Astrocyte (in vitro differentiated cells and primary cell): Measurements from ENCODE around the gene OR6K2. TPM values are rescaled to one million over a fixed set of nuclear protein-coding genes. Genes with fewer than 3 reads are reported as not detected.

ENCODE experiments used
- DNase-seq: peaks from one replicate; pipeline ENCODE4 v3.0.0-alpha.2; 2010; ENCODE audit warnings: low read depth
- FAIRE-seq: peaks from 2 replicates; lab custom pipeline; 2011; peaks lifted over from hg19 to GRCh38; lab: Jason Lieb, UNC
- H2AFZ ChIP-seq: 2 replicates; pipeline ENCODE4 v1.6.0; 2012; ENCODE audit warnings: low read depth, low read length, inconsistent platforms
- H3K27ac ChIP-seq: 2 replicates; pipeline ENCODE4 v1.5.1; 2011; ENCODE audit warnings: low read depth, low read length, inconsistent platforms
- H3K27me3 ChIP-seq: 2 replicates; pipeline ENCODE4 v1.6.0; 2011; ENCODE audit warnings: low read length, inconsistent platforms; ENCODE audit not compliant: insufficient read depth
- H3K36me3 ChIP-seq: 2 replicates; pipeline ENCODE4 v1.5.1; 2011; ENCODE audit warnings: low read length, inconsistent platforms; ENCODE audit not compliant: insufficient read depth
- H3K4me1 ChIP-seq: 2 replicates; pipeline ENCODE4 v1.5.1; 2011; ENCODE audit warnings: low read length, inconsistent platforms; ENCODE audit not compliant: insufficient read depth
- H3K4me2 ChIP-seq: 2 replicates; pipeline ENCODE4 v1.6.0; 2012; ENCODE audit warnings: low read length, inconsistent platforms
- H3K4me3 ChIP-seq: 2 replicates; pipeline ENCODE4 v1.5.1; 2011; ENCODE audit warnings: low read depth, mild to moderate bottlenecking, low read length, inconsistent platforms; ENCODE audit not compliant: insufficient read depth
- H3K79me2 ChIP-seq: 2 replicates; pipeline ENCODE4 v1.6.0; 2012; ENCODE audit warnings: mild to moderate bottlenecking, low read length, inconsistent platforms; ENCODE audit not compliant: insufficient read depth
- H3K9ac ChIP-seq: 2 replicates; pipeline ENCODE4 v1.6.0; 2012; ENCODE audit warnings: mild to moderate bottlenecking, low read length, inconsistent platforms
- H3K9me3 ChIP-seq: 2 replicates; pipeline ENCODE4 v1.5.1; 2012; ENCODE audit warnings: low read depth, mild to moderate bottlenecking, low read length, inconsistent platforms; ENCODE audit not compliant: insufficient read depth
- H4K20me1 ChIP-seq: 2 replicates; pipeline ENCODE4 v1.6.0; 2012; ENCODE audit warnings: low read length, inconsistent platforms; ENCODE audit not compliant: insufficient read depth
- H3K27ac Mint-ChIP-seq: one replicate; pipeline ENCODE4 v1.8.0; 2021; ENCODE audit warnings: mild to moderate bottlenecking, mixed read lengths; ENCODE audit not compliant: unreplicated experiment
- H3K27me3 Mint-ChIP-seq: one replicate; pipeline ENCODE4 v1.8.0; 2021; ENCODE audit warnings: low read depth, mixed read lengths; ENCODE audit not compliant: unreplicated experiment
- H3K36me3 Mint-ChIP-seq: one replicate; pipeline ENCODE4 v1.8.0; 2021; ENCODE audit warnings: low read depth, mixed read lengths; ENCODE audit not compliant: unreplicated experiment
- H3K4me1 Mint-ChIP-seq: one replicate; pipeline ENCODE4 v1.8.0; 2021; ENCODE audit warnings: low read depth, mixed read lengths; ENCODE audit not compliant: unreplicated experiment
- H3K4me3 Mint-ChIP-seq: one replicate; pipeline ENCODE4 v1.8.0; 2021; ENCODE audit warnings: mild to moderate bottlenecking, moderate library complexity, mixed read lengths; ENCODE audit not compliant: unreplicated experiment
- H3K9me3 Mint-ChIP-seq: one replicate; pipeline ENCODE4 v1.8.0; 2021; ENCODE audit warnings: mild to moderate bottlenecking, mixed read lengths; ENCODE audit not compliant: unreplicated experiment
- CTCF ChIP-seq: IDR thresholded peaks from 2 replicates; pipeline ENCODE4 v1.5.1; 2011; ENCODE audit warnings: low read depth, mild to moderate bottlenecking, inconsistent platforms, low read length, moderate library complexity; ENCODE audit not compliant: insufficient read depth
- EZH2 ChIP-seq: IDR thresholded peaks from 2 replicates; pipeline ENCODE4 v1.6.1; 2012; ENCODE audit warnings: mild to moderate bottlenecking, low read length, inconsistent platforms; ENCODE audit not compliant: insufficient read depth
- total RNA-seq: library from RNA; stranded (reverse); gene quantifications from 2 replicates; pipeline ENCODE4 v1.2.1, GENCODE V29; 2021

The OR6K2 gene
- total RNA-seq, 1 donor from 2014 or later, result not detected

- H3K27ac Mint-ChIP-seq, result no peak overlapping the region
- H3K9me3 ChIP-seq, result no peaks in the 10 kb centered on the region
- H3K27me3 ChIP-seq, result no peaks in the 10 kb centered on the region
- H4K20me1 ChIP-seq, result no peaks in the 10 kb centered on the region
- TF ChIP-seq EZH2 (no peak), CTCF (no peak)
- H3K4me3 Mint-ChIP-seq, result no peak overlapping the region
- H3K79me2 ChIP-seq, result no peaks in the 10 kb centered on the region
- DNase-seq (no peak), FAIRE-seq (no peak)
- H3K27me3 Mint-ChIP-seq, result no peaks in the 10 kb centered on the region
- H3K9ac ChIP-seq, result no peak overlapping the region
- no peak overlapping the region for H3K4me3 ChIP-seq
- no peak overlapping the region for H3K4me2 ChIP-seq
- H3K36me3 Mint-ChIP-seq, result no peaks in the 10 kb centered on the region
- no peak overlapping the region for H3K27ac ChIP-seq
- no peak overlapping the region for H2AFZ ChIP-seq
- H3K9me3 Mint-ChIP-seq, result no peaks in the 10 kb centered on the region
- no peaks in the 10 kb centered on the region for H3K4me1 ChIP-seq
- H3K4me1 Mint-ChIP-seq, result peaks cover 5% of the 10 kb centered on the region
- H3K36me3 ChIP-seq, result no peaks in the 10 kb centered on the region
These were observed 46.4 kb downstream of the OR6K2 start for GRCh38 chr1:158654086-158654485.

- TF ChIP-seq CTCF, result no peak
- no peak for TF ChIP-seq EZH2
- no peak overlapping the region for H3K4me3 Mint-ChIP-seq
- H4K20me1 ChIP-seq, result no peaks in the 10 kb centered on the region
- no peaks in the 10 kb centered on the region for H3K4me1 ChIP-seq
- H3K27me3 ChIP-seq, result no peaks in the 10 kb centered on the region
- no peaks in the 10 kb centered on the region for H3K9me3 ChIP-seq
- DNase-seq (no peak), FAIRE-seq (no peak)
- H3K79me2 ChIP-seq, result no peaks in the 10 kb centered on the region
- H3K27me3 Mint-ChIP-seq, result no peaks in the 10 kb centered on the region
- no peak overlapping the region for H3K27ac Mint-ChIP-seq
- no peaks in the 10 kb centered on the region for H3K4me1 Mint-ChIP-seq
- no peak overlapping the region for H2AFZ ChIP-seq
- no peak overlapping the region for H3K27ac ChIP-seq
- H3K4me2 ChIP-seq, result no peak overlapping the region
- no peaks in the 10 kb centered on the region for H3K36me3 Mint-ChIP-seq
- H3K4me3 ChIP-seq, result no peak overlapping the region
- H3K9me3 Mint-ChIP-seq, result no peaks in the 10 kb centered on the region
- no peaks in the 10 kb centered on the region for H3K36me3 ChIP-seq
- H3K9ac ChIP-seq, result no peak overlapping the region
These were observed 47.6 kb downstream of the OR6K2 start for GRCh38 chr1:158652721-158653334.

Other genes starting within 250 kb of the OR6K2 start
- gene OR10K1, start 238.8 kb downstream of the OR6K2 start, total RNA-seq, result not detected in 2 replicates
- gene OR10R2, start 228.4 kb downstream of the OR6K2 start, total RNA-seq, result not detected in 2 replicates
- gene OR6Y1, start 146.2 kb downstream of the OR6K2 start, total RNA-seq, result not detected in 2 replicates
- gene OR6P1, start 130.1 kb downstream of the OR6K2 start, total RNA-seq, result not detected in 2 replicates
- not detected in 2 replicates for gene OR10X1, start 120.8 kb downstream of the OR6K2 start, total RNA-seq
- gene OR10Z1, start 95.4 kb downstream of the OR6K2 start, total RNA-seq, result not detected in 2 replicates
- gene SPTA1, start 13.9 kb downstream of the OR6K2 start, total RNA-seq, result 0.02 and 0.09 TPM in 2 replicates
- not detected in 2 replicates for gene OR6K3, start 20.1 kb upstream of the OR6K2 start, total RNA-seq
- not detected in 2 replicates for gene OR6K6, start 54.1 kb upstream of the OR6K2 start, total RNA-seq
- not detected in 2 replicates for gene OR6N1, start 71.5 kb upstream of the OR6K2 start, total RNA-seq
- gene OR6N2, start 80.6 kb upstream of the OR6K2 start, total RNA-seq, result not detected in 2 replicates
- gene MNDA, start 130.7 kb upstream of the OR6K2 start, total RNA-seq, result not detected in 2 replicates
- gene PYHIN1, start 230.9 kb upstream of the OR6K2 start, total RNA-seq, result not detected in 2 replicates